GM12875 (cell line): Measurements from ENCODE around the gene PCP4.

Experiments
- H3K4me3 ChIP-seq: one replicate; pipeline ENCODE4 v1.5.1; 2011; ENCODE audit warnings: low read depth, low read length, control low read depth
- TF ChIP-seq, protein P1 (sequence below): IDR thresholded peaks from 2 replicates; pipeline ENCODE4 v1.5.1; 2011; ENCODE audit warnings: low read depth, mild to moderate bottlenecking, control low read depth, inconsistent platforms, low read length, moderate library complexity, borderline replicate concordance; ENCODE audit not compliant: insufficient read depth

PCP4 gene

GRCh38 chr21:39863111-39863510 is 4.1 kb upstream of the PCP4 start:
- TF ChIP-seq, protein P1, sequence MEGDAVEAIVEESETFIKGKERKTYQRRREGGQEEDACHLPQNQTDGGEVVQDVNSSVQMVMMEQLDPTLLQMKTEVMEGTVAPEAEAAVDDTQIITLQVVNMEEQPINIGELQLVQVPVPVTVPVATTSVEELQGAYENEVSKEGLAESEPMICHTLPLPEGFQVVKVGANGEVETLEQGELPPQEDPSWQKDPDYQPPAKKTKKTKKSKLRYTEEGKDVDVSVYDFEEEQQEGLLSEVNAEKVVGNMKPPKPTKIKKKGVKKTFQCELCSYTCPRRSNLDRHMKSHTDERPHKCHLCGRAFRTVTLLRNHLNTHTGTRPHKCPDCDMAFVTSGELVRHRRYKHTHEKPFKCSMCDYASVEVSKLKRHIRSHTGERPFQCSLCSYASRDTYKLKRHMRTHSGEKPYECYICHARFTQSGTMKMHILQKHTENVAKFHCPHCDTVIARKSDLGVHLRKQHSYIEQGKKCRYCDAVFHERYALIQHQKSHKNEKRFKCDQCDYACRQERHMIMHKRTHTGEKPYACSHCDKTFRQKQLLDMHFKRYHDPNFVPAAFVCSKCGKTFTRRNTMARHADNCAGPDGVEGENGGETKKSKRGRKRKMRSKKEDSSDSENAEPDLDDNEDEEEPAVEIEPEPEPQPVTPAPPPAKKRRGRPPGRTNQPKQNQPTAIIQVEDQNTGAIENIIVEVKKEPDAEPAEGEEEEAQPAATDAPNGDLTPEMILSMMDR = no peak
- no peak overlapping the region for H3K4me3 ChIP-seq

DNA sequence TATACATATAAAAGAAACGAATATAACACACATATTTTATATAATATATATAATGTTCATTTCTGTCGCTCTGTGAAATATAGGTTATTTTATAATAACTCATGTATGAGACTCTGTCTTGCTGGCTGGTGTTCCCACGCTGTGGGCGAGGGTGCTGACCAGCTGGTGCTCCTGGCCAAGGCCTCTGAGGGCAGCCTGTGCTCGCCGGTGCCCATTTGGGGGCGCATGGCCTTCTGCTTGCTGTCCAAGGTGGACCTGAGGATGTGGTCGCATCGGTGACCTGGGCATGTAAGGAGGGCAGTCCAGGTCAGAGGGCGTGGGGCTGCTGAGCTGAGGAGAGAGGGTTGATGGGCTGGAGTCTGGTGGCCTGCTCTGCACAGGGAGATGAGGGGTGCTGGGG is 1.1 kb upstream of the PCP4 start:
- H3K4me3 ChIP-seq = no peak overlapping the region
- TF ChIP-seq, protein P1 = no peak

GRCh38 chr21:39869141-39869818 is 2.0 kb downstream of the PCP4 start:
- TF ChIP-seq, protein P1 = no peak

DNA sequence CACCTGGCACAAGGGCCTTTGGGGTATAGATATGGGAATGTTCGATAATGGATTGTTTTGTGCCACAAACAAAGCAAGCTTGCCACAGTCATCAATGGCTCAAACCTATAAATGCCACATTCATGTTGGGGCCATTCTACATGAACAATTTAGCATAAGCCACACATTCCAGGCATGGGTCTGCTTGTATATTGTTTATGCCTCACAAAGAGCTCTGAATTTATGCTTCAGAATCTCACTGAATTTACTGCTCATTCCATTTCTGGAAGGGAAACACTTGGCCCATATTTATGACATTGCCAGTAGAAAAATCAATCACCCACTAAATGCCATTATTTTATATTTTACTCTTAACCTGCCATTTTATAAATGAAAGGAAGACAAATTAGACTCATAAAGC is 6.4 kb downstream of the PCP4 start:
- TF ChIP-seq, protein P1 = no peak
- H3K4me3 ChIP-seq = no peak overlapping the region

More at GRCh38 chr21:39869141-39869818, 2.0 kb downstream of the PCP4 start:
- H3K4me3 ChIP-seq = no peak overlapping the region

- H3K4me3 ChIP-seq = no peak overlapping the region
- TF ChIP-seq, protein P1 = no peak
Measured at GRCh38 chr21:39874206-39874605, 7.0 kb downstream of the PCP4 start.

- no peak overlapping the region for H3K4me3 ChIP-seq
- TF ChIP-seq, protein P1 = no peak
Measured at GRCh38 chr21:39874759-39875158, 7.5 kb downstream of the PCP4 start.

GRCh38 chr21:39881661-39882060 is 14.4 kb downstream of the PCP4 start:
- H3K4me3 ChIP-seq = no peak overlapping the region
- TF ChIP-seq, protein P1 = no peak
